GM21717 (cell line): ENCODE results near the gene GSTO2.

Experiments
- ATAC-seq: cut with Tn5 transposase; IDR thresholded peaks from one replicate; pipeline ENCODE4 v1.9.1; 2021; ENCODE audit warnings: mild to moderate bottlenecking, moderate library complexity; ENCODE audit not compliant: unreplicated experiment

GSTO2 gene

DNA sequence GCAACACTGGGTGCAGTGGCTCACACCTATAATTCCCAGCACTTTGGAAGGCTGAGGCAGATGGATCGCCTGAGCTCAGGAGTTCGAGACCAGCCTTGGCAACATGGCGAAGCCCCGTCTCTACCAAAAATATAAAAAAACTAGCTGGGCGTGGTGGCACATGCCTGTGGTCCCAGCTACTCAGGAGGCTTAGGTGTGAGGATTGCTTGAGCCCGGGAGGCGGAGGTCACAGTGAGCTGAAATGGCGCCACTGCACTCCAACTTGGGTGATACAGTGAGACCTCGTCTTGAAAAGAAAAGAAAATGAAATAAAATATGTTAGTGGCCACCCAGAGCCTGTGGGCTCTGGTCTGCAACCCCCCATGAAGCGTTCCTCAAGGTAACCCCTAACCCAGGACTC, 55.9 kb downstream of the GSTO2 start:
- ATAC-seq = no peak

DNA sequence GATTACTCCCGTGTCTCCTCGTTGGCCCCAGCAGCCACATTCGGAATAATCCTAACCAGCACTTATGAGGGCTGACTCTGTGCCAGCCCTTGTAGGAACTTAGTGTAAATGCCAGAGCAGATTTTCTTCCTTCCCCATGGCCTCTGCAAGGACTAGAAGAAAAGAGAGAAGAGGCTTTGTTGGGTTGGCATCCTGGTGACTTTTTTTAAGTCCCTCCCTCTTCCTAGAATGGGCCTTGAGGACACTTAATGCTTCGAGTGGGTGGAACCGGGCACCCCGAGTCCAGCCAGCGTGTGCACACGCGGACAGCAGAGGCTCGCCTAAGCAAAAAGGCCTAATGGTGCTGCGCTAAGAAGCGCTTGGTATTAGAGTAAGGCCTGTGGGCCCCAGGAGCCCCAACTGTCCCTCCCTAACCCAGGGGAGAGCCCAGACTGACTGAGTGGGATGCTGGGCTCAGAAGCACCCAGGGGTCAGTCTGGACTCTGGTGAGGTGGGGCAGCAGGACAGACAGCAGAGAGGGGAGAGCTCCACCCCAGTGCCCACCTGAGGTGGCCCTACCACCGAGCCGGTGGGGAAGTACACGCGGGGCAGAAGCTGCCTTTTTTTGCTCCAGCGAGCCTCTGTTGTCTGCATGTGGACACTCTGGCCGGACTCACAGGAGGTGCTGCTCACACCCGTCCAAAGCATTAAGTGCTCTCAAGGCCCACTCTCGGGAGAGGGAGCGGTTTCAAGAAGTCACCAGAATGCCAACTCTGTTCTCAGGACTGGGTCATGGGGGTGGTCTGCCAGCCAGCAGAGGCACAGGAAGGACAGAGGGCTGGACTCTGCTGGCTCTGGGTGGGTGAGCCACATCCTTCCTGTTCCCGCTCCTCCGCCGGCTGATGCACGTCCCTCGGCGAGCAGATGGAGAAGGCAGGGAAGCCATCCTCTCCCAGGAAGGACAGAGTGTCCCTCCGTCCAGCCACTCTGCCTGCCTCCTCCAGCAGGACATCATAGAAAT, 56.8 kb downstream of the GSTO2 start:
- no peak for ATAC-seq

DNA sequence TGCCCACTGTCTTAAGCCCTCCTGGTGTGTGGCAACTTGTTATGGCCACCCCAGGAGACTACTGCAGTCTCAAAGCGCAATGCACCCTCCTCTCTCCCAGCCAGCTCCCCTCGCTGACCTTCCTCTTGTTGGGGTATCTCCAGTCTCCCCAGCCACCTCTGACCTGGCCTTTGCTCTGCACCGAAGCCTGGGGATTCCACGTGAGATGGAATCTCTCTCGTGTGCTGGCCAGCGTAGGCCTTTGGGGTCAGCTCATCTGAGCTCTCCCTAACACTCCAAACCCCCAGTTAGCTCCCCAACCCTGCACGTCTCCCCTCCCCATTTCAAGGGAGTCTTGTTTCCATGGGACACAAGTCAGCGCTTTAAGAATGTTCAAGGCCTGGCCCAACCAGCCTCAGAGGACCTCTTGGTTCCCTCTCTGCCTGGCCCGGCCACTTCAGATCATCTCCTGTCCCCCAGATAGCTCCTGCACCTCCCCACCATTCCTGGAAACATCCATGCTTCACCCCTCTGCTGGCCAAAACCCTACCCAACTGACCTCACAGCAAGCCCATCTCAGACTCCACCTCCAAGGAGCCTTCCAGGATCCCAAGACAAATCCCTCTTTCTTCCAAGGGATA, 58.1 kb downstream of the GSTO2 start:
- no peak for ATAC-seq

DNA sequence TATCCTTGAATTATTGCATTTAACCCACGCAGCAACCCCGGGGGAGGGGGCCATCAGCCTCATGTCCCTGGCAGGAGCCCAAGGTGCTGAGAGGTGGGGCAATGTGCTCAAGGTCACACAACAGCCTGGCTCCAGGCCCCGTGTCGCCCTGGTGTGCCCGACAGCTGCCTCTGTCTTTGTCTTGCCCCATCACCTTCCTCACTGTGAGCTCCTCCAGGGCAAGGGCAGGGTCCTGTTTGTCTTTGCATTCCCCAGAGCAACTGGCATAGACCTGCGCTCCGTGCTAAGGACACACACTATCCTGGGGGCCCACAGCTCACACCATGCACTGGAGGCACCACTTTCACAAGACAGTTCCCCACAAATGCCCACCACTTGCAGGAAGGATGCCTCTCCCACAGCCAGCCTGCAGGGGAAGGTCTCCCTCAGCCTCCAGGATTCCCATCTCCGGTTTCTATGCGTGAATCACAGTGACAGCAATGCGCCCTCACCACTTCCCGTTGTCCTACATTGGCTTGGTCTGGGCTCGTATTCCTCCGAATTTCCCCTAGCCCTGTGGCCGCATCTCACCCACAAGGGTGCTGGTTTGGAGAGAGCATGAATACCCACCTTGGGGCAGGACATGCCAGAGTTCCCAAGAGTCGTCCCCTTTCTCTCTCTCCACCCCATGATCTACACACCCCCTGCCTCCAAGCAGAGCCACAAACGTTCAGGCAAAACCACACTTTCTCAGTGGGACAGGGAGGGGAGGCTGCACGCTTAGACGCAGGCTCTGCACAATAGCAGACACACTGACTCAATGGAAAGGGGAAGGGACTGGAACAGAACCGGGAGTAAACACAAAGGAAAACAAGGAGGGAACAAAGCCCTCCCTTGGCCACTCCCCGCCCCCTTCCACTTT, 59.0 kb downstream of the GSTO2 start:
- ATAC-seq = no peak

DNA sequence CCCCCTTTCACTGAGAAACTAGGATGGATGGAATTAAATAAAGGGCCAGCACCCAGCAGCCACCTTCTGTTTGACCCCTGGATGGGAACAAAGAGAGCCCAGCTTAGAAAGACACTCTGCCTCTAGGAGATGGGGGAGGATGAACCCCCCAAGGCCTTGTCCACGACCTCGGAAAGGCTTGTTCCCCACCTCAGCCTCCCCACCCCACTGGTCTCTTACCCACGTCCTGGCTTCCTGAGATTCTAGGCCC, 59.6 kb downstream of the GSTO2 start:
- ATAC-seq = no peak

DNA sequence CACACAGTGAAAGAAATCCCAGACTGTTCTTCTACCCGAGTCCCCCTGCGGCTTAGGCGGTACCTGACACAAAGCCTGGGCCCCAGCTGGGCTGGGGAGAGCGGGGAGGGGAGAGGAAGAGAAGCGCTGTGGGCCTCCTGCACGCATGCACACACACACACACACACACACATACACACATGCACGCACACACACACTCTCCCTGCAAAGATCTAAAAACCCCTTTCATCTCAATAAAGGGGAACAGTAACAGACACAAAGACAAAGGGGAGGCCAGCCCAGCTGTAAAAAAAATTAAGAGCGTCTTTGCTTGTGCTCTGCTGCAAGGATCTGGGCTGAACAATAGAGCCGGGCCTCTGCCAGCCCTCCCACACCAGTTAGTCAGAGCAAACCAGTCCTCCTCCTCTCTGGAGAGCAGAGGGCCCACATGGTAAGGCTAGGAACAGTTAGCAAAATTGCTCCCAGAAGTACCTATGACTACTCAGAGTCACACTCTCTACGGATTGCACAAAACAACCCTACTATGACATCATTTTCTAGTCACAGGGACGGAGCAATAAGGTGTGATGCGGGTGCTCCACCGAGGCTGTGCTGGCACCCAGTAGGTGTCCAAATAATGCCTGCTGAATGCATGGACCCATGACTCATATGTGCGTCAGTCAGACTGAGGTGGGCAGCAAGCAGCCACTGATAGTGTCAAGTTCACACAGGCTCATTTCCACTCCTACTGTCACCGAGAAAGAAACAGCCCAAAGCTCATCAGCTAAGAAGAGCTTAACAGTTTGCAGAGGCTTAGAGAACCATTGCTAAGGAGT, 60.1 kb downstream of the GSTO2 start:
- ATAC-seq = peak; percentile 52

DNA sequence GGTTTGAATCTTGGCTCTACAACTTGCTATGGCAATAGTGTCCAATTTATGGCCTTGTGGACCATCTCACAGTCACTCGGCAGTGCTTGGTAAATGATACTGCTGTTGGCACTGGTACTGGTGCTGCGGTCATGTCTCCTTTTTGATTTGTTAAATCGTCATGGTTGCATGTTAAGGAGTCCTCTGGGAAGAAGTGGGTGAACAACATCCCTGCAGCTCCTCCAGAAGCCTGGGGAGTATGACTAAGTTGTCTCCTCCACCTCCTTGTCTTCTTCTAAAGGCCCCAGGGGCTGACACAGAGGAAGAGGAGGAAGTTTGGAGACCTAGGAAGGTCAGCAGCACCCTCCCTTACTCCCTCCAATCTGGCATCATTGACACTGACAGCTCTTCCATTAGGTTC, 60.8 kb downstream of the GSTO2 start:
- ATAC-seq = no peak

DNA sequence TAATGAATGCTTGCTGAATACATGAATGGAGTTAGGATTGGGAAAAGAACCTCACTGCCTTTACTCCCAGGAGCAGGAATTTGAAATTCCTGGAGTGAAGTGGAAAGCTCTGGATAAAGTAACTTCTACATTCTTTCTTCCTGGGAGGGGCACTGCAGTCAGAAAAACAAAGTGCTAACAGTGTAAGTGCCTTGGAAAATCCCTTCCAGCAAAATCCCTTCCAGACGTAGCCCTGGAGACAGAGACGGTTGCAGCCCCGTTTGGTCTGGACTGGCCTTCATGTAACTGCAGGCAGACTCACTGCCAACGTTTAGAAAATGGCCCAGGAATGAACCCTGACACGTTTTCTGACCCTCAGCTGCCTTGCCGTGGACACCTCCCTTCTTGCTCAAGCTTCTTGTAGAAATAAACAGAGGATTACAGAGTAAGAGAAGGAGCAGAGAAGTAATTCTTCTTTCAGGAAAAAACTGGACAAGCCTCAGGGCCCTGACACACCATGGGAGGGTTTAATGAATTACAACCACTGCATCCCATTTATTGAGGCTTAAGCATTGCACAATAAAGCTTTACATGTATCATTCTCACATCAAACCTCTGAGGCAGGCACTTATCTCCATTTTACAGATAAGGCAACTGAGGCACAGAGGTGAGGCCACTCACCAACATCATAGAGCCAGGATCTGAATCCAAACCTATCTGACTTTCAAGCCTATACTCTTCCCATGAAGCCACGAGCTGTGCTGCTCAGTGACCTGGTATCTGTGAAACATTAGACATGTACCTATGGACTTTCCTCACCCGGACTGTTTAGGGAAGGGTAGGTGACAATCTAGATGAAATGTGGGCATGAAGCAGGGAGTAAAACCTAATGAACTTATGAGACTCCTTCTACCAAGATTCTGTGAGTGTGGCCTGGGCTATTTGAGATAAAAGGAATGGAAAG, 61.5 kb downstream of the GSTO2 start:
- no peak for ATAC-seq

DNA sequence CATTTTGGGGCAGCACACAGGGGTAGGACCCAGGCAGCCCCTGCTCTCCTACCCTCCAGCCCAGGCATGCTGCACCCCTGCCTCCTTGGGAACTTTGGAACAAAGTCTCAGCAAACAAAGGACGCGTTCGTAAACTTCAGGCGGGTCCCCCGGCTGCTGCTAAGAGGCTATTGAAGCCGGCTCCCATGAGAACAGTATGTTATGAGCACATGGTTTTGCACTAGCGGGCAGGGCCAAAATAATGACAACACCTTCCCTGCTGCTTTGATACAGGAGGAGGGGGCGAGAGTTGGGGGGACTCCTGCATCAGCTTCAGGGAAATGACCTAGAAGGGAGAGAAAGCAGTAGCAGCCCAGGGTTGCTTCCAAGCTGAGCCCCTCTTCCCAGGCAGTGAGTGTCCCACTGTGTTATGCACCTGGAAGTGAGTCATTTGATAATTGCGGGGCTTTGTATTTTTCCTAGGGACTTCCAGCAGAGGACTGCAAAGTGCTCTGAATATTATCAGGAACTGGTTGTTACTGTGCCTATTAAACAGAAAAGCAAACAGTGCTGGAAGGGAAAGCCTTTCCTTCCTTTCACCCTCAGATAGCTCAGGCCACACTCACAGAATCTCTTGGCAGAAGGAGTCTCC, 62.3 kb downstream of the GSTO2 start:
- ATAC-seq = no peak

DNA sequence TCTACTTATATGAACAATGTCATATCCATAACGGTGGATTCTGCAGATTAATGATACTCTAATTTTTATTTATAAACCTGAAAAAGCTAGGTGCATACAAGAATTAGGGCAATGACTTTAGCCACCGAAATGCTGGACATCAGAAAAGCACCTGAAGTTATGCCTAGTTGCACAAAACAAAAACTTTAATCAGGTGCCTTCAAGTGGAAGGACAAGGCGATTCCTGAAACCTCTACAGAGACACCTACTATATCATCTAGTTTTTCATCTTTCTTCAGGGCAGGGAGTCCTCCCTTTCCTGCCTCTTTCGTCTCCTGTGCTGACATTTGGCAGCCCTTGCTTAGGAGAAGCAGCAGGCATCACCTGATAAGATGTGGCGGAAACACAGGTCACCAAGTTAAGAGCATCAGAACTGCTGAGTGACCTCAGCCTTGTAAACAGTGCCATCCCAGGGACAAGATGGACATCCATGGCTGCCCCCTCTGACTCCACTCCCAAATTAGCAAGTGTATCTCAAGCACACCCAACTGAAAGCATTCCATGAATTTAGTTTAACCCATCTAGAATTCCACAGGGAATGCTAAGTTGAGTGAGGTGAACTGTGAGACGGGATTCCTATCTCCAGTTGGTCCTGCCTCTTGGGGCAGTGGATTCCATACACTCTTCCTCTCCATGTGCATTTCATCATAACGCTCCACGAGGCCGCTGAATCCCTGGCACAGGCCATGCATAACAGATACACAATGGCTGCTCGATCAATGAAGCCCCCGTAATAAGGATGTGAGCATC, 63.5 kb downstream of the GSTO2 start:
- ATAC-seq = no peak

DNA sequence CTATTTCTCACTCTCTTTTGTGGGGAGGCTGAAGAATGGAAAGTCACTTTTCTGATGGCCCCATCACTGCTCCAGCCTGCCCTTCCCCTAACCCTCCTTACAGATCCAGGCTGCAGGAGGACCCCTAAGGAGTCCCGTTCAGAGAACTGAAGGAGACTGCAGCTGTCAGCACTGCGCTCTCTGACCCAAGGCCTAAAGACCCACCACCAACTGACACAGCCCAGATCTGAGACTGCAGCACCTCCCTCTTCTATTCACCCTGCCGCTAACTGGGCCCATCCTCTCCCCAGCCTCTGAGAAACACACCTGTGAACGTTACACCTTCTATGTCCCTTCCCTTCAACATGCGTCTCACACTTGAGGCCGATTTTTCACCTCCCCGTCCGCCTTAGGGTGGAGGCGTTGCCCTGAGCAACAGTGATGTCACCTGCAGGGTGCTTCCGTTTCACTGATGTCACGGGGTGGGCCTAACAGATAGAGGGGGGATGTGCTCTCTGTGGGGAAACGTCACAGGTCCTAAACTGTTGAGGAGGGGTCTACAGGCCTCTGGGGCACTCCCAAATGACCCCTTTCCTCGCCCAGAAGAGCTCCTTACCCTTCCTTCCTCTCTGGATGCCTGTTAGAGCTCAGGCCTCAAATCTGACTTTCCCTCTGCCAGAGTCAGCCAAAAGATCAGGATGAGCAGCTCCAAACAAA, 64.2 kb downstream of the GSTO2 start:
- no peak for ATAC-seq

DNA sequence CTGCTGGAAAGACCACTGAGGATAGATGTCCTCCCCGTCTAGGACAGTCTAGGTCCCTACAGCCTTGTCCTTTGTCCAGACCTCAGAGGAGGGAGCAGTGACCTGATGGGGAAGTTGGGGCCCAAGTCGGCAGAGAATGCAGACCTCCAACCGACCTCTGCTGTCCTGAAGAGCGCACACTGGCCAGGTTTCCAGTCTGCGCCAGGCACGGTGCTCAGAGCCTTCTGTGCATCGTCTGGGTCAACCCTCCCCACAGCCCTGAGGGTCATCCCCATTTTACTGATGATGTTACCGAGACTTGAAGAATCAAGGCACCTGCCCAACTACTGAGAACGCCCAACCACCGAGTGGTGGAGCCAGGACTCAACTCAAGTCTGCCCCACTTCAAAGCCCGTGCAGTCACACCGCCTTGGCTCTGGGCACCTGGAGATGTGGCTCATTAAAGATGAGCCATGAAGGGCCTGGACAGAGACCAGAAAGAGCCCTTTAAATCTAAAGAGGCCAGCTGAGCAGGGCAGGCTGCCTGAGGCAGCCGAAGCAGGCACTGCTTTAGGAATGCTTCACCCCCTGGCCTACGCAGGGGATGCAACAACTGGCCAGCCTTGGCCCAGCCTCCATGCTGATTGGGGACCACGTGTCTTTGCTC, 64.9 kb downstream of the GSTO2 start:
- no peak for ATAC-seq

DNA sequence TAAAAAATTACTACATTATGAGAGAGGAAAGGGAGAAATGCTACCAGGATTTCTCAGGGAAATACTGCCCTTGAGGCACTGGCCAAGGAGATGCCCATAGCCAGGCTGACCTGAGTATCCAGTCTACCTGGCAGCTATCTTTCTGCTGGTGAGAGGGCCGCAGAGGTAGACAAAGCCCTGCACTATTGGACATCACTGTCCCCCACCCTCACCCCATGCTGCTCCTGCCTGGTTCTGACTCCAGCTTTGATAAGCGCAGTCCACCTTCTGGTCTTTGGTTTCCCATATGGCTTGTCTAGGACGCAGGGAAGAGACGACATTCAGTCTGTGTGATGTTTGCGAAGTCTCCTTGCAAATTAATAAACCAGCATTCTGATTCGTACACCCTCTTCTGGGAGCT, 65.6 kb downstream of the GSTO2 start:
- no peak for ATAC-seq

DNA sequence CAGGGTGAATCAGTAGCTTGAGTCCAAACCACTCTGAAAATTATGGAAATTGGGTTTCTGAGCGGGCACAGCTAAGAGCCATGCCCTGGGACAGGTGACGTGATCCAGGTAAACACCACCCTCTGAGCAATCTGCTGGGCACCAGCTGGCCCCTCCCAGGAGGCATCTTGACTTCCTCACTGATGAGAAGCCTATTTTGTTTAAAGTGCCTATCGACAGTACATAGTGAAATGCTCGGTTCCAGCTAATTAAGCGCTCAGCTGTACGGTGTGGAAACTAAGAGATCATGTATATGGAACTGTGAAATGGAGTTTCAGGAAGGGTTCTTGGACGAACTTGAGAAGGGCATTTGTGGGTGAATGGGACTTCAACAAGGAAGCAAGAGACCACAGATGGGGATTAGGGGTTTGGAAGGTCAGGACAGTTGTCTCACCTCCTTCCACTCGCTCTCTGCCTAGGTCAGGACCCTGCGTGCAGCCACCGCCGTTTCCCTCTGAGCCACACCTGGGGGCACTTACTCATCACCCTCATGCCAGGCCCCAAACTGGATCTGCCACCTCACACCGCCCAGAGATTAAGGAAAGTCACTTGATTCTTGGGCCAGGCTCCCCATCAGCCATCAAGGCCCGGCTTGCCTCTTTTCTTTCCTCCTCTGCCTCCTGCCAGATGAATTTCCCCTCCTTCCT, 66.1 kb downstream of the GSTO2 start:
- ATAC-seq = no peak

DNA sequence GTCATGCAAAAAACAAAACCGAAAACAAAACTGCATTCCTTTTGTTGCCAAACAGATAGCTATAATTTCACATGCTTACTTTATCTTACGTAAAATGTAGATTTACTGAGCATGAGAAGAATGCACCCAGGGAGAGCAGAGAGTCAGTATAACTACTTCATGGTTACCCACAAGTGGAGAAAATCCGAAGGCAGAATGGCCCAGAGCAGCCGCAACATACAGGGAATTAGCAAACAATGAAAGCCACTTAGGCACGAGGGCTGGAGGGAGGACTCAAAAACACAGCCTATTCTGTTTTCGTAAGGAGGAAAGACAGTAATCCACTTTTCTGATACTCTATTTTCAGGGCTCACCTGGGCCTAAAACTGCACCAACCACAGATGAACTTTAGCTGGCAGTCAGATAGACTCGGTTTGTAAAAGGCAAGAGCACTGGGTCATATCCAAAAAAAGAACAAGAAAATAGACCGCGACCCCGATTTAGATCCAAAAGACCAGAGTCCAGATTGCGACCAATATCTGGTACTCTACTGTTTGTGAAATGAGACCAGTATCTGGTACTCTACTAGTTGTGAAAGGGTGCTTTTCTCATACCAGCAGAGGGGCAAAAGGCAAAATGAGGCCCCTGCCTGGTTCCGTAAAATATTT, 68.0 kb downstream of the GSTO2 start:
- peak; percentile 29 for ATAC-seq

DNA sequence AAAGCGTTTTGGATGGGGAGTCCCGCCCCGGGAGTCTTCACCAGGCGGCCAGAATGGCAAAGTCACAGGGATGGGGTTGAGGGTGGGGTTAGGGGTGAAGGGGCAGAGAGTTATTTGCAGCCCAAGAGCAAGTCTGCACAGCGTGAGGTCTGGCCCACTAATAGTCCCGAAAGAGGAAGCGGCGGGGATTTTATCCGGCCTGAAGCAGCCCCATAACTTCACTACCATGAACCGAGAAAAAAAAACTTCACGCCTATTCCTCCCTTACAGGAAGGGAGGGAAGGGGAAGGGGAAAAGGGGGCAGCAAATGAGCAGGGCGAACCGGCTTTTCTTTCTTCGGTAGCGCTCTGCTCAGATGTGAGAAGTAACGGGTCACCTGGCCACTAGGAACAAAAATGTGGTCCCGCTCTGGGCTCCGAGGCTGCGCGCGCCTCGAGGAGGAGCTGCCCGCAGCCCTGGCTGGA, 68.6 kb downstream of the GSTO2 start:
- ATAC-seq = peak; percentile 50
